GM12873 (cell line): Measurements from ENCODE around the gene SUMF2.
A peak's percentile ranks its signal among the peaks of the same experiment; 100 is the strongest.

Experiments used
- CTCF ChIP-seq: IDR thresholded peaks from 2 replicates; pipeline ENCODE4 v1.5.1; 2012; ENCODE audit warnings: low read depth, mild to moderate bottlenecking, moderate library complexity, low read length, control low read depth; ENCODE audit not compliant: insufficient read depth; ENCODE audit errors: missing control alignments

SUMF2 gene

GRCh38 chr7:56063882-56064625, at the start of gene SUMF2:
SUMF2 (plus strand) TSS chr7:56064286; CDS start chr7:56064312, 26 bp downstream.
- TF ChIP-seq CTCF = no peak

GRCh38 chr7:56019501-56019900, 44.6 kb upstream of the SUMF2 start:
- TF ChIP-seq CTCF = no peak

- no peak for TF ChIP-seq CTCF
These were observed 40.6 kb upstream of the SUMF2 start for GRCh38 chr7:56023500-56023899.

GRCh38 chr7:56026538-56026937, 37.5 kb upstream of the SUMF2 start:
- no peak for TF ChIP-seq CTCF

- no peak for TF ChIP-seq CTCF
These were observed 35.0 kb upstream of the SUMF2 start for GRCh38 chr7:56028942-56029630.

GRCh38 chr7:56030340-56030739, 33.7 kb upstream of the SUMF2 start:
- no peak for TF ChIP-seq CTCF

- TF ChIP-seq CTCF = peak; percentile 39
These were observed 30.2 kb upstream of the SUMF2 start for GRCh38 chr7:56033671-56034432.
